COLO668 (cell line): ENCODE measurements around the gene PDE2A.

Experiments
- DNase-seq: peaks from one replicate; lab custom pipeline; 2025; ENCODE audit not compliant: unreplicated experiment; lab: John Stamatoyannopoulos, UW

The PDE2A gene

GRCh38 chr11:72617080-72617762, 57.0 kb downstream of the PDE2A start:
- no peak for DNase-seq

GRCh38 chr11:72616655-72617054, 57.6 kb downstream of the PDE2A start:
- no peak for DNase-seq

- no peak for DNase-seq
Observed at GRCh38 chr11:72615329-72615728, 58.9 kb downstream of the PDE2A start.

- DNase-seq = no peak
Observed at GRCh38 chr11:72614381-72614780, 59.8 kb downstream of the PDE2A start.

- DNase-seq = no peak
Observed at GRCh38 chr11:72613977-72614376, 60.2 kb downstream of the PDE2A start.

- DNase-seq = no peak
Observed at GRCh38 chr11:72613450-72613849, 60.8 kb downstream of the PDE2A start.

GRCh38 chr11:72609476-72609875, 64.7 kb downstream of the PDE2A start:
- DNase-seq = no peak

- no peak for DNase-seq
Observed at GRCh38 chr11:72609045-72609444, 65.2 kb downstream of the PDE2A start.

- DNase-seq = no peak
Observed at GRCh38 chr11:72607496-72607895, 66.7 kb downstream of the PDE2A start.

- no peak for DNase-seq
Observed at GRCh38 chr11:72606748-72607468, 67.3 kb downstream of the PDE2A start.

GRCh38 chr11:72605973-72606747, 68.1 kb downstream of the PDE2A start:
- DNase-seq = no peak

- DNase-seq = no peak
Observed at GRCh38 chr11:72604256-72604655, 70.0 kb downstream of the PDE2A start.

GRCh38 chr11:72602250-72602904, 71.8 kb downstream of the PDE2A start:
- DNase-seq = peak; percentile 1

- DNase-seq = no peak
Observed at GRCh38 chr11:72600557-72600956, 73.7 kb downstream of the PDE2A start.

- no peak for DNase-seq
Observed at GRCh38 chr11:72599325-72600117, 74.7 kb downstream of the PDE2A start.

GRCh38 chr11:72598906-72599305, 75.3 kb downstream of the PDE2A start:
- peak; percentile 4 for DNase-seq

GRCh38 chr11:72598466-72598865, 75.8 kb downstream of the PDE2A start:
- no peak for DNase-seq

GRCh38 chr11:72597721-72598120, 76.5 kb downstream of the PDE2A start:
- DNase-seq = no peak

GRCh38 chr11:72595292-72595684, 78.9 kb downstream of the PDE2A start:
- DNase-seq = no peak

GRCh38 chr11:72594493-72595291, 79.5 kb downstream of the PDE2A start:
- DNase-seq = no peak
